GM23338 (cell line): ENCODE results near the gene NINL. TPM values are rescaled to one million over a fixed set of nuclear protein-coding genes. Genes with fewer than 3 reads are reported as not detected.
A peak's percentile ranks its signal among the peaks of the same experiment; 100 is the strongest.

Experiments used
- ATAC-seq: fragments of 200-7000 bp; cut with Tn5 transposase; 3 replicates; pipeline ENCODE4 v1.9.1; 2020
- DNase-seq: peaks from one replicate; pipeline ENCODE4 v3.0.0-alpha.2; 2015; ENCODE audit warnings: low spot score
- H2AFZ ChIP-seq: fragments of 200-600 bp; sonication (generic); 2 replicates; pipeline ENCODE4 v1.8.0; 2016; ENCODE audit warnings: antibody characterized with exemption, mild to moderate bottlenecking, moderate library complexity
- H3F3A ChIP-seq: fragments of 200-600 bp; sonication (generic); replicated peaks from 2 replicates; pipeline ENCODE4 v1.8.0; 2017; ENCODE audit warnings: antibody characterized with exemption, mixed run types, low read depth
- H3K27ac ChIP-seq: fragments of 200-600 bp; sonication (generic); 2 replicates; pipeline ENCODE4 v1.6.1; 2016; ENCODE audit warnings: low read depth
- H3K27me3 ChIP-seq: fragments of 200-600 bp; sonication (generic); 2 replicates; pipeline ENCODE4 v1.8.0; 2016; ENCODE audit warnings: mild to moderate bottlenecking, mixed run types, moderate library complexity; ENCODE audit not compliant: insufficient read depth
- H3K36me3 ChIP-seq: fragments of 200-600 bp; sonication (generic); 2 replicates; pipeline ENCODE4 v1.8.0; 2016; ENCODE audit warnings: mild to moderate bottlenecking; ENCODE audit not compliant: insufficient read depth
- H3K4me1 ChIP-seq: fragments of 200-600 bp; sonication (generic); 2 replicates; pipeline ENCODE4 v1.8.0; 2016; ENCODE audit warnings: mild to moderate bottlenecking, moderate library complexity; ENCODE audit not compliant: insufficient read depth
- H3K4me2 ChIP-seq: fragments of 200-600 bp; sonication (generic); 2 replicates; pipeline ENCODE4 v1.7.1; 2017; ENCODE audit warnings: mixed run types
- H3K4me3 ChIP-seq: fragments of 200-600 bp; sonication (generic); 2 replicates; pipeline ENCODE4 v1.6.1; 2016; ENCODE audit warnings: mixed run types
- H3K79me2 ChIP-seq: fragments of 200-600 bp; sonication (generic); replicated peaks from 2 replicates; pipeline ENCODE4 v1.8.0; 2017; ENCODE audit warnings: mild to moderate bottlenecking; ENCODE audit not compliant: insufficient read depth
- H3K9me2 ChIP-seq: fragments of 200-600 bp; sonication (generic); 2 replicates; pipeline ENCODE4 v1.8.0; 2017; ENCODE audit not compliant: insufficient read depth
- H4K20me1 ChIP-seq: fragments of 200-600 bp; sonication (generic); replicated peaks from 2 replicates; pipeline ENCODE4 v1.8.0; 2017; ENCODE audit warnings: mild to moderate bottlenecking; ENCODE audit not compliant: insufficient read depth
- H3K27ac Mint-ChIP-seq: 2 replicates; pipeline ENCODE4 v1.8.0; 2020; ENCODE audit warnings: inconsistent platforms, mild to moderate bottlenecking, moderate library complexity, mixed read lengths
- H3K27me3 Mint-ChIP-seq: 3 replicates; pipeline ENCODE4 v1.8.0; 2022; ENCODE audit warnings: low read depth, mild to moderate bottlenecking, moderate library complexity, mixed read lengths, inconsistent platforms; ENCODE audit not compliant: insufficient read depth, poor library complexity
- H3K36me3 Mint-ChIP-seq: 3 replicates; pipeline ENCODE4 v1.8.0; 2021; ENCODE audit warnings: low read depth, mild to moderate bottlenecking, inconsistent platforms, moderate library complexity, mixed read lengths
- H3K4me1 Mint-ChIP-seq: 3 replicates; pipeline ENCODE4 v1.8.0; 2020; ENCODE audit warnings: mild to moderate bottlenecking, inconsistent platforms, mixed read lengths
- H3K4me3 Mint-ChIP-seq: 3 replicates; pipeline ENCODE4 v1.8.0; 2021; ENCODE audit warnings: moderate library complexity, mild to moderate bottlenecking, inconsistent platforms, mixed read lengths
- H3K9me3 Mint-ChIP-seq: 3 replicates; pipeline ENCODE4 v1.8.0; 2020; ENCODE audit warnings: moderate library complexity, mild to moderate bottlenecking, inconsistent platforms, mixed read lengths
- CREB1 ChIP-seq: fragments of 250-450 bp; sonication (Bioruptor Pico); IDR thresholded peaks from 2 replicates; pipeline ENCODE4 v1.5.0; 2020; ENCODE audit warnings: low read depth, mild to moderate bottlenecking, moderate library complexity
- CTCF ChIP-seq, 2 experiments: fragments of 200-600 bp in 1 of 2; sonication (generic) in 1 of 2; conservative IDR thresholded peaks; 2 replicates each; pipeline versions ENCODE4 v1.5.1 to v1.6.1; 2016 to 2017; ENCODE audit warnings: antibody characterized with exemption in 2 of 2, low read depth in 2 of 2, mild to moderate bottlenecking in 2 of 2, moderate library complexity in 1 of 2
- ETS1 ChIP-seq: IDR thresholded peaks from 2 replicates; pipeline ENCODE4 v1.6.1; 2016; ENCODE audit warnings: antibody characterized with exemption
- EZH2 ChIP-seq: fragments of 200-600 bp; sonication (generic); IDR thresholded peaks from one replicate; pipeline ENCODE4 v1.8.0; 2017; ENCODE audit warnings: antibody characterized with exemption, mild to moderate bottlenecking, low read depth; ENCODE audit not compliant: unreplicated experiment
- EZH2phosphoT487 ChIP-seq: fragments of 200-600 bp; sonication (generic); IDR thresholded peaks from one replicate; pipeline ENCODE4 v1.8.1; 2018; ENCODE audit warnings: antibody characterized with exemption; ENCODE audit not compliant: unreplicated experiment
- JUNB ChIP-seq: IDR thresholded peaks from one replicate; pipeline ENCODE4 v1.6.1; 2016; ENCODE audit warnings: antibody characterized with exemption; ENCODE audit not compliant: unreplicated experiment
- NANOG ChIP-seq: IDR thresholded peaks from 2 replicates; pipeline ENCODE4 v1.6.1; 2016; ENCODE audit warnings: antibody characterized with exemption, borderline replicate concordance
- POLR2AphosphoS5 ChIP-seq: IDR thresholded peaks from 2 replicates; pipeline ENCODE4 v1.6.1; 2016; ENCODE audit warnings: antibody characterized with exemption, low read depth
- REST ChIP-seq: IDR thresholded peaks from one replicate; pipeline ENCODE4 v1.6.1; 2018; ENCODE audit warnings: antibody characterized with exemption; ENCODE audit not compliant: unreplicated experiment
- STAT1 ChIP-seq: IDR thresholded peaks from one replicate; pipeline ENCODE4 v1.6.1; 2016; ENCODE audit warnings: antibody characterized with exemption; ENCODE audit not compliant: unreplicated experiment
- ZNF114 ChIP-seq: fragments of 250-450 bp; sonication (Bioruptor Pico); IDR thresholded peaks from 2 replicates; pipeline ENCODE4 v1.5.0; 2020; ENCODE audit warnings: mild to moderate bottlenecking, moderate library complexity
- ZNF331 ChIP-seq: fragments of 250-450 bp; sonication (Bioruptor Pico); IDR thresholded peaks from 2 replicates; pipeline ENCODE4 v1.5.0; 2020; ENCODE audit warnings: low read depth, mild to moderate bottlenecking, moderate library complexity
- polyA plus RNA-seq: library from polyadenylated mRNA; unstranded; fragments of >200 nt; fragmentation: Nextera tagmentation; extraction: Ambion mirVana; gene quantifications from 2 replicates; pipeline ENCODE4 v1.2.1, GENCODE V29; 2016
- total RNA-seq: library from RNA; depleted of rRNA; stranded (reverse); fragments of >200 nt; shearing (Covaris generic); gene quantifications from 2 replicates; pipeline ENCODE4 v1.2.3, GENCODE V29; 2014

NINL gene
- total and polyA plus RNA-seq, 2 experiments from 2014 or later: 18.0 to 31.2 TPM

- DNase-seq (no peak), ATAC-seq (no peak)
- peaks cover 8% of the 10 kb centered on the region for H3K27me3 Mint-ChIP-seq
- H3K36me3 Mint-ChIP-seq: peaks cover 30% of the 10 kb centered on the region
- no peak overlapping the region for H3K27ac ChIP-seq
- H3K79me2 ChIP-seq: no peaks in the 10 kb centered on the region
- H4K20me1 ChIP-seq: no peaks in the 10 kb centered on the region; the same call in 1 of the 2 replicates
- no peak for TF ChIP-seq CREB1 (CRISPR knock-in tag)
- H3K4me3 ChIP-seq: no peak overlapping the region
- H3K4me1 Mint-ChIP-seq: peaks cover 29% of the 10 kb centered on the region
- no peak overlapping the region for H3K4me3 Mint-ChIP-seq
- no peaks in the 10 kb centered on the region for H3K9me2 ChIP-seq
- H3K9me3 Mint-ChIP-seq: no peaks in the 10 kb centered on the region
- H3K4me1 ChIP-seq: peaks cover 11% of the 10 kb centered on the region
- H3K27me3 ChIP-seq: no peaks in the 10 kb centered on the region
- no peaks in the 10 kb centered on the region; the same call in 1 of the 2 replicates for H3K36me3 ChIP-seq
- no peak overlapping the region for H2AFZ ChIP-seq
- no peak overlapping the region for H3K4me2 ChIP-seq
- H3F3A ChIP-seq: no peaks in the 10 kb centered on the region; the same call in 1 of the 2 replicates
- no peak overlapping the region for H3K27ac Mint-ChIP-seq
These were observed 92.2 kb downstream of the NINL start for GRCh38 chr20:25493137-25493536.

- no peak overlapping the region for H3K4me3 Mint-ChIP-seq
- Histone ChIP-seq H3K4me1 (peaks cover 11% of the 10 kb centered on the region), H3K4me3 (no peak overlapping the region), H3K36me3 (no peaks in the 10 kb centered on the region; the same call in none of the 2 replicates), H3K9me2 (no peaks in the 10 kb centered on the region), H3K27me3 (no peaks in the 10 kb centered on the region), H3F3A (no peaks in the 10 kb centered on the region; the same call in 1 of the 2 replicates), H2AFZ (no peak overlapping the region), H3K79me2 (no peaks in the 10 kb centered on the region), H4K20me1 (no peaks in the 10 kb centered on the region; the same call in 1 of the 2 replicates), H3K27ac (no peak overlapping the region), H3K4me2 (no peak overlapping the region)
- no peaks in the 10 kb centered on the region for H3K9me3 Mint-ChIP-seq
- DNase-seq (no peak), ATAC-seq (no peak)
- H3K27me3 Mint-ChIP-seq: peaks cover 6% of the 10 kb centered on the region
- peak overlapping the region; percentile 66; the same call in 1 of the 2 replicates for H3K27ac Mint-ChIP-seq
- H3K4me1 Mint-ChIP-seq: peaks cover 33% of the 10 kb centered on the region
- H3K36me3 Mint-ChIP-seq: peaks cover 37% of the 10 kb centered on the region
- TF ChIP-seq JUNB (no peak), EZH2phosphoT487 (no peak)
These were observed 93.8 kb downstream of the NINL start for GRCh38 chr20:25491446-25492038.

GRCh38 chr20:25490656-25491445 lies 94.5 kb downstream of the NINL start:
- Mint-ChIP-seq H3K9me3 (no peaks in the 10 kb centered on the region), H3K36me3 (peaks cover 33% of the 10 kb centered on the region), H3K4me1 (peaks cover 37% of the 10 kb centered on the region), H3K27me3 (peaks cover 6% of the 10 kb centered on the region), H3K4me3 (no peak overlapping the region), H3K27ac (no peak overlapping the region; the same call in 1 of the 2 replicates)
- Histone ChIP-seq H3K4me2 (no peak overlapping the region), H4K20me1 (no peaks in the 10 kb centered on the region; the same call in 1 of the 2 replicates), H3K4me1 (peaks cover 11% of the 10 kb centered on the region), H3K4me3 (no peak overlapping the region), H3K27me3 (no peaks in the 10 kb centered on the region), H3K27ac (no peak overlapping the region), H2AFZ (no peak overlapping the region), H3F3A (no peaks in the 10 kb centered on the region; the same call in 1 of the 2 replicates), H3K36me3 (no peaks in the 10 kb centered on the region; the same call in none of the 2 replicates), H3K9me2 (no peaks in the 10 kb centered on the region), H3K79me2 (no peaks in the 10 kb centered on the region)
- no peak for ATAC-seq
- no peak for DNase-seq
- TF ChIP-seq CTCF (conservative IDR thresholded peaks at IDR 0.05; ENCODE audit: low read depth in 2 of 2): no peak
- TF ChIP-seq REST: no peak
- TF ChIP-seq ZNF114 (CRISPR knock-in tag): no peak
- TF ChIP-seq JUNB: no peak
- TF ChIP-seq EZH2phosphoT487: no peak
- TF ChIP-seq NANOG: no peak
- TF ChIP-seq STAT1: no peak
- TF ChIP-seq EZH2: no peak
- no peak for TF ChIP-seq POLR2AphosphoS5
- no peak for TF ChIP-seq ETS1
- no peak for TF ChIP-seq ZNF331 (CRISPR knock-in tag)
